Esophagus squamous epithelium (tissue), 5 donors: ENCODE results near the gene GPR161. TPM values are rescaled to one million over a fixed set of nuclear protein-coding genes. Genes with fewer than 3 reads are reported as not detected.
"Not testable (repeated sequence)": the region's sequence is repeated elsewhere in the genome, so short reads cannot be mapped to it uniquely, and the experiment has no call there.

Experiments
- DNase-seq: peaks from one replicate; lab custom pipeline; 2025; lab: John Stamatoyannopoulos, UW
- H3K27ac ChIP-seq, 4 donors: fragments of 200-600 bp; sonication (generic); one replicate each; pipeline ENCODE4 v1.5.1; 2016 to 2019; ENCODE audit warnings: mild to moderate bottlenecking in 1 of 4
- H3K27me3 ChIP-seq, 4 donors: fragments of 200-600 bp; sonication (generic); 1 replicate in 3 of 4; 2 replicates in 1 of 4; pipeline versions ENCODE4 v1.5.1 to v1.6.0; 2017 to 2021; ENCODE audit warnings: antibody characterized with exemption in 1 of 4
- H3K36me3 ChIP-seq, 3 donors: fragments of 200-600 bp; sonication (generic); one replicate each; pipeline ENCODE4 v1.5.1; 2016 to 2019
- H3K4me1 ChIP-seq, 3 donors: fragments of 200-600 bp; sonication (generic); one replicate each; pipeline ENCODE4 v1.5.1; 2017 to 2019
- H3K4me3 ChIP-seq, 4 donors: fragments of 200-600 bp; sonication (generic); 1 replicate in 3 of 4; 2 replicates in 1 of 4; pipeline ENCODE4 v1.5.1; 2016 to 2019; ENCODE audit warnings: mild to moderate bottlenecking in 2 of 4, moderate library complexity in 1 of 4
- H3K9me3 ChIP-seq, 3 donors: fragments of 200-600 bp; sonication (generic); one replicate each; pipeline ENCODE4 v1.5.1; 2016 to 2019
- CTCF ChIP-seq, 6 experiments: fragments of 450-650 bp in 4 of 6; fragments of 200-600 bp in 2 of 6; sonication (generic) in 2 of 6; IDR thresholded peaks; one replicate each; pipeline ENCODE4 v1.5.1; 2016 to 2019; ENCODE audit warnings: antibody characterized with exemption in 6 of 6, mild to moderate bottlenecking in 4 of 6, moderate library complexity in 4 of 6
- POLR2A ChIP-seq, 4 donors: fragments of 450-650 bp; IDR thresholded peaks; one replicate each; pipeline ENCODE4 v1.6.1; 2017; ENCODE audit warnings: antibody characterized with exemption in 4 of 4, mild to moderate bottlenecking in 4 of 4, moderate library complexity in 3 of 4
- WGBS, 2 donors: methylation state at CpG; one replicate each; pipeline ENCODE4 v1.1.5; 2018; 5-methylcytosine and 5-hydroxymethylcytosine counted together
- intact Hi-C: fragments of 100-400 bp; cut with DNase I; formaldehyde crosslinking; loops from one replicate; pipeline ENCODE4 v1.15.0; 2022
- total RNA-seq, 4 donors: library from RNA; depleted of rRNA; stranded (reverse); fragments of >200 nt; gene quantifications; one replicate each; pipeline ENCODE4 v1.1.0, GENCODE V29; 2016
- donor health status: DM: yes; HTN: yes; CAD: no.

GPR161 gene
- total RNA-seq, 4 donors from 2014 or later = 1.7 to 12.2 (median 3.9) TPM

- TF ChIP-seq POLR2A (IDR thresholded peaks at IDR 0.05) = no peak
- no peak for TF ChIP-seq CTCF (IDR thresholded peaks at IDR 0.05)
- no peak for DNase-seq
- Histone ChIP-seq H3K36me3 (no peaks in the 10 kb centered on the region), H3K27me3 (no peaks in the 10 kb centered on the region), H3K4me3 (no peak overlapping the region), H3K27ac (no peak overlapping the region), H3K9me3 (peaks cover 0 to 10% (median 6%) of the 10 kb centered on the region in 3 donors), H3K4me1 (no peaks in the 10 kb centered on the region)
- intact Hi-C loops = no loop called here
- 5 to 33% methylated on average over 1 of the region's 1 CpG for WGBS, 2 donors
Measured at GRCh38 chr1:168159251-168159650, 22.5 kb upstream of the GPR161 start.

- H3K36me3 ChIP-seq = no peaks in the 10 kb centered on the region
- no peak overlapping the region for H3K27ac ChIP-seq
- no peak for DNase-seq
- peaks cover 0 to 10% (median 6%) of the 10 kb centered on the region in 3 donors for H3K9me3 ChIP-seq
- no peak for TF ChIP-seq POLR2A (IDR thresholded peaks at IDR 0.05)
- TF ChIP-seq CTCF (IDR thresholded peaks at IDR 0.05) = no peak
- no peaks in the 10 kb centered on the region for H3K4me1 ChIP-seq
- H3K27me3 ChIP-seq = no peaks in the 10 kb centered on the region
- intact Hi-C loops = no loop called here
- no peak overlapping the region for H3K4me3 ChIP-seq
Measured at GRCh38 chr1:168157638-168158037, 20.9 kb upstream of the GPR161 start.

- TF ChIP-seq POLR2A (IDR thresholded peaks at IDR 0.05) = no peak
- no peak for TF ChIP-seq CTCF (IDR thresholded peaks at IDR 0.05)
- intact Hi-C loops = no loop called here
- no peaks in the 10 kb centered on the region for H3K4me1 ChIP-seq
- H3K4me3 ChIP-seq = no peak overlapping the region
- DNase-seq = no peak
- peaks cover 0 to 10% (median 6%) of the 10 kb centered on the region in 3 donors for H3K9me3 ChIP-seq
- no peaks in the 10 kb centered on the region for H3K36me3 ChIP-seq
- no peaks in the 10 kb centered on the region for H3K27me3 ChIP-seq
- no peak overlapping the region for H3K27ac ChIP-seq
- WGBS, 2 donors = 73 to 80% methylated on average over 4 of the region's 4 CpGs
Measured at GRCh38 chr1:168155910-168156309, 19.2 kb upstream of the GPR161 start.

- H3K27me3 ChIP-seq, H3K4me3 ChIP-seq, H3K36me3 ChIP-seq, H3K27ac ChIP-seq, H3K4me1 ChIP-seq, intact Hi-C loops, DNase-seq: not testable (repeated sequence)
- H3K9me3 ChIP-seq = peaks cover 0 to 10% (median 0%) of the 10 kb centered on the region in 3 donors
- 64 to 67% methylated on average over 4 of the region's 4 CpGs for WGBS, 2 donors
Measured at GRCh38 chr1:168154707-168155106, 18.0 kb upstream of the GPR161 start.

- H3K4me3 ChIP-seq = no peak overlapping the region
- intact Hi-C loops = no loop called here
- no peak overlapping the region for H3K27ac ChIP-seq
- H3K27me3 ChIP-seq = no peaks in the 10 kb centered on the region
- no peak for DNase-seq
- no peaks in the 10 kb centered on the region for H3K9me3 ChIP-seq
- no peaks in the 10 kb centered on the region for H3K4me1 ChIP-seq
- WGBS, 2 donors = 80 to 89% methylated on average over 4 of the region's 4 CpGs
- H3K36me3 ChIP-seq = no peaks in the 10 kb centered on the region
- TF ChIP-seq POLR2A (IDR thresholded peaks at IDR 0.05) (no peak), CTCF (IDR thresholded peaks at IDR 0.05) (no peak)
Measured at GRCh38 chr1:168151935-168152334, 15.2 kb upstream of the GPR161 start.

- 82 to 95% methylated on average over 1 of the region's 1 CpG for WGBS, 2 donors
- Histone ChIP-seq H3K9me3 (no peaks in the 10 kb centered on the region), H3K4me1 (peaks cover 0 to 3% (median 0%) of the 10 kb centered on the region in 3 donors), H3K4me3 (no peak overlapping the region), H3K27me3 (no peaks in the 10 kb centered on the region), H3K27ac (no peak overlapping the region), H3K36me3 (no peaks in the 10 kb centered on the region)
- intact Hi-C loops = no loop called here
- no peak for DNase-seq
- TF ChIP-seq POLR2A (IDR thresholded peaks at IDR 0.05) (no peak), CTCF (IDR thresholded peaks at IDR 0.05) (no peak)
Measured at GRCh38 chr1:168150283-168150682, 13.6 kb upstream of the GPR161 start.
